Liver (tissue), 9 donors: ENCODE data around the gene SGK1. TPM values are rescaled to one million over a fixed set of nuclear protein-coding genes. Genes with fewer than 3 reads are reported as not detected.

ENCODE experiments used
- DNase-seq: peaks from one replicate; pipeline ENCODE4 v3.0.0-alpha.2; 2017; ENCODE audit warnings: low spot score
- H3K27ac ChIP-seq, 2 donors: one replicate each; pipeline ENCODE4 v1.7.0; 2013; ENCODE audit warnings: inconsistent platforms in 2 of 2, low read length in 2 of 2, control low read depth in 1 of 2, low read depth in 1 of 2, mild to moderate bottlenecking in 1 of 2
- H3K27me3 ChIP-seq, 4 donors: one replicate each; pipeline versions ENCODE4 v1.6.1 to v1.7.0; 2013; ENCODE audit warnings: low read length in 3 of 4, inconsistent platforms in 1 of 4, mild to moderate bottlenecking in 1 of 4, moderate library complexity in 1 of 4; ENCODE audit not compliant: control insufficient read depth in 4 of 4, insufficient read depth in 4 of 4
- H3K36me3 ChIP-seq, 4 donors: one replicate each; pipeline versions ENCODE4 v1.6.1 to v1.7.0; 2013; ENCODE audit warnings: low read length in 3 of 4, mild to moderate bottlenecking in 3 of 4, low read depth in 1 of 4, moderate library complexity in 1 of 4; ENCODE audit not compliant: control insufficient read depth in 4 of 4, insufficient read depth in 3 of 4
- H3K4me1 ChIP-seq, 4 donors: one replicate each; pipeline versions ENCODE4 v1.6.1 to v1.7.0; 2013; ENCODE audit warnings: low read length in 3 of 4, mild to moderate bottlenecking in 3 of 4, moderate library complexity in 1 of 4; ENCODE audit not compliant: control insufficient read depth in 4 of 4, insufficient read depth in 4 of 4
- H3K4me3 ChIP-seq, 3 donors: one replicate each; pipeline versions ENCODE4 v1.6.1 to v1.7.0; 2013; ENCODE audit warnings: low read length in 3 of 3, control low read depth in 1 of 3, low read depth in 1 of 3, mild to moderate bottlenecking in 1 of 3
- H3K9ac ChIP-seq, 2 donors: one replicate each; pipeline ENCODE4 v1.7.0; 2013; ENCODE audit warnings: low read length in 2 of 2, mild to moderate bottlenecking in 2 of 2, moderate library complexity in 2 of 2, control low read depth in 1 of 2, low read depth in 1 of 2
- H3K9me3 ChIP-seq, 4 donors: one replicate each; pipeline versions ENCODE4 v1.6.1 to v1.7.0; 2013; ENCODE audit warnings: low read length in 3 of 4; ENCODE audit not compliant: control insufficient read depth in 4 of 4
- CTCF ChIP-seq: fragments of 150-350 bp; IDR thresholded peaks from 2 replicates; pipeline ENCODE4 v1.5.1; 2017; ENCODE audit warnings: improper control_type of control experiment, low read depth, low read length; ENCODE audit not compliant: missing input control
- EGR1 ChIP-seq, 2 donors: IDR thresholded peaks; 2 replicates each; pipeline ENCODE4 v1.6.1; 2016 to 2018; ENCODE audit warnings: antibody characterized with exemption in 2 of 2, low read depth in 2 of 2
- FOXA1 ChIP-seq: IDR thresholded peaks from 2 replicates; pipeline ENCODE4 v1.6.1; 2016; ENCODE audit warnings: antibody characterized with exemption
- FOXA2 ChIP-seq: IDR thresholded peaks from 2 replicates; pipeline ENCODE4 v1.6.1; 2016; ENCODE audit warnings: antibody characterized with exemption
- GABPA ChIP-seq, 2 donors: IDR thresholded peaks in 1 of 2; conservative IDR thresholded peaks in 1 of 2; 2 replicates each; pipeline ENCODE4 v1.6.1; 2016; ENCODE audit warnings: antibody characterized with exemption in 2 of 2, mild to moderate bottlenecking in 1 of 2, moderate library complexity in 1 of 2
- HNF4A ChIP-seq, 2 donors: conservative IDR thresholded peaks; 2 replicates each; pipeline ENCODE4 v1.6.1; 2016; ENCODE audit warnings: antibody characterized with exemption in 2 of 2, mild to moderate bottlenecking in 2 of 2
- HNF4G ChIP-seq: IDR thresholded peaks from 2 replicates; pipeline ENCODE4 v1.6.1; 2016; ENCODE audit warnings: antibody characterized with exemption
- JUND ChIP-seq, 2 donors: IDR thresholded peaks; 2 replicates each; pipeline ENCODE4 v1.6.1; 2016; ENCODE audit warnings: antibody characterized with exemption in 2 of 2
- MAX ChIP-seq: IDR thresholded peaks from 2 replicates; pipeline ENCODE4 v1.6.1; 2016; ENCODE audit warnings: antibody characterized with exemption
- NR2F2 ChIP-seq: IDR thresholded peaks from 2 replicates; pipeline ENCODE4 v1.6.1; 2016; ENCODE audit warnings: antibody characterized with exemption
- RAD21 ChIP-seq, 2 donors: IDR thresholded peaks; 2 replicates each; pipeline ENCODE4 v1.6.1; 2016; ENCODE audit warnings: antibody characterized with exemption in 2 of 2, mild to moderate bottlenecking in 2 of 2
- REST ChIP-seq: IDR thresholded peaks from 2 replicates; pipeline ENCODE4 v1.6.1; 2016; ENCODE audit warnings: antibody characterized with exemption, mild to moderate bottlenecking
- RXRA ChIP-seq, 2 donors: IDR thresholded peaks; 2 replicates each; pipeline ENCODE4 v1.6.1; 2017 to 2018; ENCODE audit warnings: antibody characterized with exemption in 2 of 2, mild to moderate bottlenecking in 1 of 2
- SP1 ChIP-seq: IDR thresholded peaks from 2 replicates; pipeline ENCODE4 v1.6.1; 2018; ENCODE audit warnings: antibody characterized with exemption, mild to moderate bottlenecking
- TAF1 ChIP-seq: conservative IDR thresholded peaks from 2 replicates; pipeline ENCODE4 v1.6.1; 2016; ENCODE audit warnings: antibody characterized with exemption, mild to moderate bottlenecking
- YY1 ChIP-seq: IDR thresholded peaks from 2 replicates; pipeline ENCODE4 v1.6.1; 2016; ENCODE audit warnings: antibody characterized with exemption, mild to moderate bottlenecking
- WGBS: extraction: QIAGEN DNeasy Blood & Tissue Kit; methylation state at CpG from one replicate; pipeline ENCODE4 v1.1.7; 2013; 5-methylcytosine and 5-hydroxymethylcytosine counted together
- polyA plus RNA-seq, 2 donors: library from polyadenylated mRNA; stranded (reverse) in 1 of 2; unstranded in 1 of 2; fragments of 200-250 nt in 1 of 2; fragments of >200 nt in 1 of 2; fragmentation: Nextera tagmentation in 1 of 2; extraction: Ambion mirVana in 1 of 2; gene quantifications; one replicate each; pipeline versions ENCODE4 v1.2.1 to v1.2.3, GENCODE V29; 2013 to 2015
- total RNA-seq, 2 donors: library from RNA; depleted of rRNA; stranded (reverse); fragments of >200 nt; gene quantifications; one replicate each; pipeline ENCODE4 v1.2.3, GENCODE V29; 2014
- donor health status: healthy.
- donor health status: healthy.
- donor health status: healthy.
- donor health status: healthy.
- donor health status: healthy.

SGK1 gene
- total and polyA plus RNA-seq, 4 donors, result 28.0 to 113 (median 35.4) TPM

- H3K9me3 ChIP-seq, result no peaks in the 10 kb centered on the region
- no peaks in the 10 kb centered on the region for H3K27me3 ChIP-seq
- peaks cover 0 to 11% (median 3%) of the 10 kb centered on the region in 4 donors for H3K4me1 ChIP-seq
- H3K4me3 ChIP-seq, result no peak overlapping the region
- 95% methylated on average over 3 of the region's 3 CpGs for WGBS
- no peak for DNase-seq
- no peak overlapping the region for H3K27ac ChIP-seq
- no peaks in the 10 kb centered on the region for H3K36me3 ChIP-seq
- no peak for TF ChIP-seq REST
- TF ChIP-seq EGR1 (IDR thresholded peaks at IDR 0.05; ENCODE audit: low read depth in 2 of 2), result no peak
- no peak for TF ChIP-seq JUND (IDR thresholded peaks at IDR 0.05)
- no peak for TF ChIP-seq RXRA (IDR thresholded peaks at IDR 0.05)
- TF ChIP-seq HNF4G, result no peak
- no peak for TF ChIP-seq HNF4A (conservative IDR thresholded peaks at IDR 0.05)
- no peak for TF ChIP-seq YY1
- TF ChIP-seq FOXA1, result no peak
- TF ChIP-seq FOXA2, result no peak
- no peak for TF ChIP-seq TAF1
- TF ChIP-seq RAD21 (IDR thresholded peaks at IDR 0.05), result no peak
- H3K9ac ChIP-seq, result no peak overlapping the region
These were observed 121.9 kb downstream of the SGK1 start for GRCh38 chr6:134195985-134196384.

- 49% methylated on average over 3 of the region's 3 CpGs for WGBS
- no peak overlapping the region for H3K9ac ChIP-seq
- no peak for DNase-seq
These were observed 122.6 kb downstream of the SGK1 start for GRCh38 chr6:134195164-134195906.

More at GRCh38 chr6:134195164-134195906, 122.6 kb downstream of the SGK1 start:
- H3K9me3 ChIP-seq, result no peaks in the 10 kb centered on the region
- no peaks in the 10 kb centered on the region for H3K27me3 ChIP-seq
- H3K4me1 ChIP-seq, result peaks cover 0 to 11% (median 2%) of the 10 kb centered on the region in 4 donors
- no peaks in the 10 kb centered on the region for H3K36me3 ChIP-seq
- no peak overlapping the region for H3K4me3 ChIP-seq
- H3K27ac ChIP-seq, result no peak overlapping the region
- TF ChIP-seq GABPA (IDR thresholded peaks at IDR 0.05 in 1 of 2, conservative IDR thresholded peaks at IDR 0.05 in 1 of 2) (no peak), YY1 (no peak), HNF4G (no peak), FOXA2 (no peak), RAD21 (IDR thresholded peaks at IDR 0.05) (no peak), NR2F2 (no peak), REST (no peak), MAX (no peak), RXRA (IDR thresholded peaks at IDR 0.05) (no peak), CTCF (no peak), EGR1 (IDR thresholded peaks at IDR 0.05; ENCODE audit: low read depth in 2 of 2) (no peak), TAF1 (no peak), SP1 (no peak), HNF4A (conservative IDR thresholded peaks at IDR 0.05) (no peak), JUND (IDR thresholded peaks at IDR 0.05) (no peak)
